Measurements from ENCODE around the gene CTNNA3. TPM values are rescaled to one million over a fixed set of nuclear protein-coding genes. Genes with fewer than 3 reads are reported as not detected.

The CTNNA3 gene
- total and polyA plus RNA-seq, 2 donors (not counting 3 experiments of a cell fraction or from before 2014, with no cell fraction given): not detected

DNA sequence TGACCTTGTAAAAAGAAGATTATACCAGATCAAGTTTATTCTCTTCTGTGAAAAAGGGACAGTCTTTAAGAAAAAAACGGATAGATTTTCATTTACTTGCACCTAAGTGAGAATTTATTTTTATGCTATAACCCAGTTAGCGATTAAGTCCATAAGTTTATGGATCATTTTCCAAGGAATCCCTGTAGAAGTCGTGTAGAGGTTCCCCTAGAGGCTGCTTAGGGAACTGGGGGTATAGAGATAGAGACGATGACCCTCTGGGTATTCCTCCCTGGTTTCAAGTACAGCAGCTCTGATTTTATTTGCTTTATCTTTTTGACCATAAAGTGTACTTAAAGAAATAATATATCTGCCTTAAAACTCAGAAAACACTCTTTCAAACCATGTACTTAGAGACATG, 1418.5 kb downstream of the CTNNA3 start:
- H3K27me3 ChIP-seq (ENCODE audit: control insufficient read depth in 2 of 2, insufficient read depth in 2 of 2, low read length in 2 of 2): no peaks in the 10 kb centered on the region
- ChIA-PET CTCF (no interaction called here), POLR2A (no interaction called here)
- H2AFZ ChIP-seq (ENCODE audit: low read depth, low read length): no peak overlapping the region
- H3K9me1 ChIP-seq (replicated peaks; ENCODE audit: control insufficient read depth, extremely low read depth, insufficient read depth, low read length): no peaks in the 10 kb centered on the region
- H4K20me1 ChIP-seq (replicated peaks; ENCODE audit: control insufficient read depth, extremely low read depth, insufficient read depth, low read length): no peaks in the 10 kb centered on the region
- H3K4me3 ChIP-seq (replicated peaks in 1 of 3; ENCODE audit: insufficient read depth in 1 of 3, low read depth in 1 of 3, low read length in 3 of 3): no peak overlapping the region
- intact Hi-C loops (cut with micrococcal nuclease) (no loop called here), dilution Hi-C loops (cut with MboI; ENCODE audit: extremely low pct_ligation_motif_present, low sequenced_read_pairs) (no loop called here)
- no peaks in the 10 kb centered on the region for H3K79me2 ChIP-seq (ENCODE audit: control insufficient read depth, insufficient read depth, low read length)
- H3K9ac ChIP-seq (replicated peaks; ENCODE audit: extremely low read depth, insufficient read depth, low read length): no peak overlapping the region
- TF ChIP-seq POLR2AphosphoS5 (IDR thresholded peaks at IDR 0.05; ENCODE audit: insufficient read depth, low read depth, low read length) (no peak), JUN (IDR thresholded peaks at IDR 0.05; ENCODE audit: borderline replicate concordance, insufficient read depth, insufficient read length, low read depth) (no peak), FOS (IDR thresholded peaks at IDR 0.05; ENCODE audit: borderline replicate concordance, insufficient read depth, low read length) (no peak), POLR2A (IDR thresholded peaks at IDR 0.05; ENCODE audit: low read depth, low read length) (no peak), EZH2 (IDR thresholded peaks at IDR 0.05; ENCODE audit: borderline replicate concordance, low read depth, low read length, severe bottlenecking) (no peak), MYC (IDR thresholded peaks at IDR 0.05; ENCODE audit: low read depth, low read length) (no peak), GATA2 (IDR thresholded peaks at IDR 0.05; ENCODE audit: insufficient read depth, insufficient read length, low read depth, low read length) (no peak)
- TF ChIP-seq, protein P1, sequence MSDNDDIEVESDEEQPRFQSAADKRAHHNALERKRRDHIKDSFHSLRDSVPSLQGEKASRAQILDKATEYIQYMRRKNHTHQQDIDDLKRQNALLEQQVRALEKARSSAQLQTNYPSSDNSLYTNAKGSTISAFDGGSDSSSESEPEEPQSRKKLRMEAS (IDR thresholded peaks at IDR 0.05; ENCODE audit: insufficient read depth, insufficient read length): no peak
- TF ChIP-seq, protein P2, sequence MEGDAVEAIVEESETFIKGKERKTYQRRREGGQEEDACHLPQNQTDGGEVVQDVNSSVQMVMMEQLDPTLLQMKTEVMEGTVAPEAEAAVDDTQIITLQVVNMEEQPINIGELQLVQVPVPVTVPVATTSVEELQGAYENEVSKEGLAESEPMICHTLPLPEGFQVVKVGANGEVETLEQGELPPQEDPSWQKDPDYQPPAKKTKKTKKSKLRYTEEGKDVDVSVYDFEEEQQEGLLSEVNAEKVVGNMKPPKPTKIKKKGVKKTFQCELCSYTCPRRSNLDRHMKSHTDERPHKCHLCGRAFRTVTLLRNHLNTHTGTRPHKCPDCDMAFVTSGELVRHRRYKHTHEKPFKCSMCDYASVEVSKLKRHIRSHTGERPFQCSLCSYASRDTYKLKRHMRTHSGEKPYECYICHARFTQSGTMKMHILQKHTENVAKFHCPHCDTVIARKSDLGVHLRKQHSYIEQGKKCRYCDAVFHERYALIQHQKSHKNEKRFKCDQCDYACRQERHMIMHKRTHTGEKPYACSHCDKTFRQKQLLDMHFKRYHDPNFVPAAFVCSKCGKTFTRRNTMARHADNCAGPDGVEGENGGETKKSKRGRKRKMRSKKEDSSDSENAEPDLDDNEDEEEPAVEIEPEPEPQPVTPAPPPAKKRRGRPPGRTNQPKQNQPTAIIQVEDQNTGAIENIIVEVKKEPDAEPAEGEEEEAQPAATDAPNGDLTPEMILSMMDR (IDR thresholded peaks at IDR 0.05; ENCODE audit: extremely low read depth in 1 of 2, insufficient read depth in 1 of 2, low read depth in 1 of 2, low read length in 2 of 2): no peak
- FAIRE-seq (no peak), DNase-seq (ENCODE audit: low read depth, low spot score) (no peak)
- no peaks in the 10 kb centered on the region for H3K4me1 ChIP-seq (ENCODE audit: control insufficient read depth, extremely low read depth, insufficient read depth, low read length)
- no peaks in the 10 kb centered on the region for H3K9me3 ChIP-seq (replicated peaks; ENCODE audit: control insufficient read depth, insufficient read depth, low read length)
- H3K27ac ChIP-seq (ENCODE audit: insufficient read depth, low read depth, low read length): no peak overlapping the region
- no peak overlapping the region for H3K4me2 ChIP-seq (ENCODE audit: insufficient read depth, low read length)
- BruUV-seq (replicated peaks): no TSS peak
- H3K36me3 ChIP-seq (ENCODE audit: control insufficient read depth in 2 of 2, extremely low read depth in 1 of 2, insufficient read depth in 2 of 2, low read length in 2 of 2): no peaks in the 10 kb centered on the region
